H1 (cell line): ENCODE measurements around the gene ADM. TPM values are rescaled to one million over a fixed set of nuclear protein-coding genes. Genes with fewer than 3 reads are reported as not detected.
A peak's percentile ranks its signal among the peaks of the same experiment; 100 is the strongest.

Experiments used
- CTCF ChIA-PET: fragments of 300-600 bp; sonication (Branson Sonifier 250); formaldehyde crosslinking; loops from one replicate; lab custom pipeline; 2021; ENCODE audit not compliant: partially characterized antibody; lab: Charles Lee
- POLR2A ChIA-PET: fragments of 300-600 bp; sonication (Branson Sonifier 250); formaldehyde crosslinking; loops from one replicate; lab custom pipeline; 2021; ENCODE audit warnings: inconsistent platforms; ENCODE audit not compliant: partially characterized antibody; lab: Charles Lee
- DNase-seq, 2 experiments: peaks; one replicate each; pipeline versions ENCODE4 v3.0.0 to v3.0.0-alpha.2; 2010 to 2022; ENCODE audit warnings: low spot score in 2 of 2, low read depth in 1 of 2, mixed read lengths in 1 of 2
- FAIRE-seq: peaks from 2 replicates; lab custom pipeline; 2011; peaks lifted over from hg19 to GRCh38; lab: Jason Lieb, UNC
- H2AFZ ChIP-seq: 2 replicates; pipeline ENCODE4 v1.8.1; 2012; ENCODE audit warnings: low read length, inconsistent platforms
- H2AK5ac ChIP-seq: 2 replicates; pipeline ENCODE4 v1.6.1; 2013; ENCODE audit warnings: low read depth, low read length
- H2BK120ac ChIP-seq: replicated peaks from 2 replicates; pipeline ENCODE3; 2013; ENCODE audit warnings: low read depth, low read length, inconsistent platforms
- H2BK12ac ChIP-seq: 2 replicates; pipeline ENCODE4 v1.6.1; 2013; ENCODE audit warnings: low read depth, low read length
- H2BK15ac ChIP-seq: 2 replicates; pipeline ENCODE4 v1.6.1; 2013; ENCODE audit warnings: low read length
- H2BK20ac ChIP-seq: 2 replicates; pipeline ENCODE4 v1.6.1; 2013; ENCODE audit warnings: low read length
- H2BK5ac ChIP-seq: 2 replicates; pipeline ENCODE4 v1.6.1; 2013; ENCODE audit warnings: low read depth, low read length
- H3K14ac ChIP-seq: 2 replicates; pipeline ENCODE4 v1.6.1; 2013; ENCODE audit warnings: inconsistent platforms; ENCODE audit not compliant: insufficient read length
- H3K18ac ChIP-seq: 2 replicates; pipeline ENCODE4 v1.6.1; 2013; ENCODE audit warnings: low read length; ENCODE audit errors: extremely low read depth
- H3K23ac ChIP-seq: 2 replicates; pipeline ENCODE4 v1.6.1; 2013; ENCODE audit warnings: inconsistent platforms; ENCODE audit not compliant: insufficient read length
- H3K23me2 ChIP-seq: 2 replicates; pipeline ENCODE4 v1.6.1; 2013; ENCODE audit warnings: low read depth, low read length
- H3K27ac ChIP-seq: 2 replicates; pipeline ENCODE4 v1.6.1; 2011; ENCODE audit warnings: low read depth, low read length, inconsistent platforms
- H3K27me3 ChIP-seq, 4 experiments: replicated peaks in 1 of 4; 1 replicate in 1 of 4; 2 replicates in 3 of 4; pipeline versions ENCODE4 v1.6.1 to v1.8.1; 2011 to 2013; ENCODE audit warnings: low read length in 3 of 4, mild to moderate bottlenecking in 3 of 4, inconsistent platforms in 2 of 4, mixed read lengths in 2 of 4, moderate library complexity in 1 of 4; ENCODE audit not compliant: control insufficient read depth in 3 of 4, insufficient read depth in 3 of 4; ENCODE audit errors: extremely low read depth in 1 of 4
- H3K36me3 ChIP-seq, 4 experiments: 2 replicates each; pipeline versions ENCODE4 v1.6.1 to v1.8.1; 2011 to 2013; ENCODE audit warnings: mild to moderate bottlenecking in 4 of 4, low read length in 3 of 4, moderate library complexity in 2 of 4, control low read depth in 1 of 4, inconsistent platforms in 1 of 4; ENCODE audit not compliant: insufficient read depth in 4 of 4, control insufficient read depth in 2 of 4
- H3K4ac ChIP-seq: replicated peaks from 2 replicates; pipeline ENCODE3; 2013; ENCODE audit warnings: low read length, low read depth, mixed read lengths, inconsistent platforms; ENCODE audit not compliant: insufficient read length
- H3K4me1 ChIP-seq, 4 experiments: replicated peaks in 1 of 4; 1 replicate in 1 of 4; 2 replicates in 3 of 4; pipeline versions ENCODE4 v1.6.1 to v1.8.1; 2011 to 2013; ENCODE audit warnings: low read length in 3 of 4, inconsistent platforms in 2 of 4, mixed read lengths in 1 of 4; ENCODE audit not compliant: insufficient read depth in 4 of 4, control insufficient read depth in 3 of 4
- H3K4me2 ChIP-seq, 2 experiments: 2 replicates each; pipeline versions ENCODE4 v1.6.1 to v1.8.1; 2011 to 2013; ENCODE audit warnings: low read depth in 2 of 2, low read length in 2 of 2, control low read depth in 1 of 2, inconsistent platforms in 1 of 2, mild to moderate bottlenecking in 1 of 2; ENCODE audit not compliant: insufficient read depth in 1 of 2
- H3K4me3 ChIP-seq, 4 experiments: fragments of 200-600, 300-600 bp in 1 of 4; sonication (generic), shearing (Covaris generic), sonication (Bioruptor Twin) in 1 of 4; 2 replicates each; pipeline versions ENCODE4 v1.5.1 to v1.8.1; 2011 to 2016; ENCODE audit warnings: low read length in 4 of 4, low read depth in 3 of 4, control low read depth in 2 of 4, inconsistent platforms in 2 of 4, mild to moderate bottlenecking in 2 of 4, mixed read lengths in 1 of 4, moderate library complexity in 1 of 4; ENCODE audit not compliant: insufficient read depth in 2 of 4; ENCODE audit errors: extremely low read depth in 1 of 4
- H3K56ac ChIP-seq: replicated peaks from 2 replicates; pipeline ENCODE3; 2013; ENCODE audit warnings: low read depth, mild to moderate bottlenecking, mixed read lengths, low read length, inconsistent platforms; ENCODE audit not compliant: insufficient read length
- H3K79me1 ChIP-seq: 2 replicates; pipeline ENCODE4 v1.6.1; 2013; ENCODE audit warnings: low read depth, low read length, control low read depth
- H3K79me2 ChIP-seq, 2 experiments: 2 replicates each; pipeline versions ENCODE4 v1.6.1 to v1.8.1; 2012 to 2013; ENCODE audit warnings: low read length in 2 of 2, mild to moderate bottlenecking in 2 of 2, inconsistent platforms in 1 of 2; ENCODE audit not compliant: insufficient read depth in 2 of 2, control insufficient read depth in 1 of 2
- H3K9ac ChIP-seq, 4 experiments: replicated peaks in 1 of 4; 1 replicate in 1 of 4; 2 replicates in 3 of 4; pipeline versions ENCODE4 v1.6.1 to v1.8.1; 2011 to 2013; ENCODE audit warnings: low read depth in 3 of 4, low read length in 3 of 4, control low read depth in 2 of 4, mild to moderate bottlenecking in 2 of 4, moderate library complexity in 2 of 4, inconsistent platforms in 1 of 4; ENCODE audit errors: extremely low read depth in 1 of 4
- H3K9me3 ChIP-seq, 2 experiments: 2 replicates each; pipeline versions ENCODE4 v1.6.1 to v1.8.1; 2012 to 2013; ENCODE audit warnings: mild to moderate bottlenecking in 2 of 2, moderate library complexity in 2 of 2, control low read depth in 1 of 2, inconsistent platforms in 1 of 2, low read depth in 1 of 2, low read length in 1 of 2, mixed read lengths in 1 of 2; ENCODE audit not compliant: insufficient read depth in 2 of 2
- H4K20me1 ChIP-seq, 2 experiments: replicated peaks in 1 of 2; 2 replicates each; pipeline versions ENCODE3 to v1.8.1; 2011 to 2013; ENCODE audit warnings: inconsistent platforms in 2 of 2, low read length in 2 of 2, mild to moderate bottlenecking in 1 of 2; ENCODE audit not compliant: insufficient read depth in 2 of 2, control insufficient read depth in 1 of 2
- H4K5ac ChIP-seq: 2 replicates; pipeline ENCODE4 v1.6.1; 2013; ENCODE audit warnings: low read length, low read depth, mixed read lengths, inconsistent platforms; ENCODE audit not compliant: insufficient read length
- H4K8ac ChIP-seq: 2 replicates; pipeline ENCODE4 v1.8.0; 2013; ENCODE audit warnings: mild to moderate bottlenecking, moderate library complexity, low read length, inconsistent platforms; ENCODE audit not compliant: insufficient read depth; ENCODE audit errors: extremely low read depth
- H4K91ac ChIP-seq: replicated peaks from 2 replicates; pipeline ENCODE3; 2013; ENCODE audit warnings: low read length, mixed read lengths, inconsistent platforms; ENCODE audit not compliant: insufficient read length
- GTF2F1 ChIP-seq: IDR thresholded peaks from 2 replicates; pipeline ENCODE4 v1.6.1; 2012; ENCODE audit warnings: low read depth, low read length, improper control_type of control experiment, borderline replicate concordance
- RAD21 ChIP-seq, 2 experiments: IDR thresholded peaks in 1 of 2; conservative IDR thresholded peaks in 1 of 2; 2 replicates each; pipeline ENCODE4 v1.6.1; 2011; ENCODE audit warnings: low read depth in 2 of 2, low read length in 2 of 2, improper control_type of control experiment in 1 of 2, inconsistent platforms in 1 of 2, mild to moderate bottlenecking in 1 of 2, moderate library complexity in 1 of 2
- SIN3A ChIP-seq, 2 experiments: IDR thresholded peaks in 1 of 2; conservative IDR thresholded peaks in 1 of 2; 2 replicates each; pipeline ENCODE4 v1.6.1; 2011 to 2012; ENCODE audit warnings: low read length in 2 of 2, improper control_type of control experiment in 1 of 2, low read depth in 1 of 2, mild to moderate bottlenecking in 1 of 2
- SIRT6 ChIP-seq: IDR thresholded peaks from one replicate; pipeline ENCODE4 v1.7.1; 2012; ENCODE audit warnings: low read length, inconsistent platforms
- WGBS, 2 experiments: shearing (Covaris generic) in 1 of 2; methylation state at CpG; one replicate each; pipeline versions ENCODE4 v1.1.6 to v1.1.7; 2013 to 2015; ENCODE audit warnings: low lambda C conversion rate in 2 of 2, mixed read lengths in 2 of 2, inconsistent platforms in 1 of 2, low coverage in 1 of 2, missing lambda C conversion rate in 1 of 2; ENCODE audit not compliant: insufficient replicate concordance in 2 of 2, insufficient coverage in 1 of 2, insufficient read length in 1 of 2; ENCODE audit errors: extremely low coverage in 1 of 2, missing lambda C conversion rate in 1 of 2; 5-methylcytosine and 5-hydroxymethylcytosine counted together
- polyA plus RNA-seq, 7 experiments: library from polyadenylated mRNA; depleted of rRNA in 3 of 7; stranded (reverse) in 5 of 7; unstranded in 2 of 7; fragments of >200 nt in 5 of 7; fragments of 200-250 nt in 2 of 7; gene quantifications; 1 replicate in 5 of 7; 2 replicates in 1 of 7; 4 replicates in 1 of 7; pipeline versions ENCODE4 v1.2.1 to v1.2.3, GENCODE V29; 2011 to 2013; ENCODE audit warnings: missing spikeins in 2 of 7, mixed read lengths in 2 of 7
- total RNA-seq: library from RNA; stranded (reverse); fragmentation: NEBNext Ultra II Directional; extraction: Animal tissue kit (Norgen Biotek cat#: 25700); gene quantifications from 2 replicates; pipeline ENCODE4 v1.2.1, GENCODE V29; 2021

ADM gene
- total and polyA plus RNA-seq, 2 of the 8 experiments (the other 6 are each of a cell fraction or from before 2014, with no cell fraction given): 94.1 to 95.6 TPM

DNA sequence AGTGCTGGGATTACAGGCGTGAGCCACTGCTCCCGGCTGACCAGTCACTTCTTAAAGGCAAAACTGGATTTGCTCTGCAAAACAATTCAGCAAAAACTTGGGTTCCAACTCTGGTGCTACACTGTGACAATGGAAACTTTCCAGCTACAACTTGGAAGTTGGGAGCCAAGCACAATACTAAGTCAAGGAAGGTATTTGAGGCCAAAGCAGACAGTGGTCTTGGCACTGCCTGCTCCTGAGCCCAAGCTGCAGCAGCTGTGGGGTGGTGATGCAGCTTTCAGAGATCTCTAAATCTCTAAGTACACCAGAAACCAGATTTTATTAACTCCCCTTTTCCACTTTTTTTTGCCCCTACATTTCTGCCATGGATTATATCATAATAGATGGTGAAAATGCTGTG lies 17.5 kb downstream of the ADM start:
- Histone ChIP-seq H3K4me3 (no peak overlapping the region), H4K5ac (no peak overlapping the region), H3K18ac (peak overlapping the region; percentile 71), H4K91ac (peak overlapping the region; percentile 90), H2AFZ (no peak overlapping the region), H3K56ac (no peak overlapping the region)
- no peak for TF ChIP-seq SIRT6
- no peak for TF ChIP-seq GTF2F1
- no peak for TF ChIP-seq RAD21 (IDR thresholded peaks at IDR 0.05 in 1 of 2, conservative IDR thresholded peaks at IDR 0.05 in 1 of 2; ENCODE audit: low read depth in 2 of 2, low read length in 2 of 2)
- no peak for TF ChIP-seq SIN3A (conservative IDR thresholded peaks at IDR 0.05 in 1 of 2, IDR thresholded peaks at IDR 0.05 in 1 of 2; ENCODE audit: low read depth in 1 of 2, low read length in 2 of 2)
- TF ChIP-seq, all 59 proteins: peak for 0
- WGBS, 2 experiments: 100% methylated on average over 2 of the region's 2 CpGs; no CpG with 5 or more reads in 1 of the 2 experiments
- Histone ChIP-seq H3K23ac (no peak overlapping the region), H3K27ac (no peak overlapping the region), H3K4me2 (no peak overlapping the region), H2BK20ac (peak overlapping the region; percentile 96), H2BK12ac (peak overlapping the region; percentile 94), H2AK5ac (peak overlapping the region; percentile 94; the same call in 1 of the 2 replicates), H3K36me3 (no peaks in the 10 kb centered on the region), H4K20me1 (no peaks in the 10 kb centered on the region), H4K8ac (no peak overlapping the region), H3K79me2 (no peaks in the 10 kb centered on the region), H3K9ac (no peak overlapping the region), H3K23me2 (no peaks in the 10 kb centered on the region), H2BK120ac (peak overlapping the region; percentile 77), H2BK15ac (no peak overlapping the region), H3K9me3 (no peaks in the 10 kb centered on the region), H3K79me1 (no peaks in the 10 kb centered on the region), H3K4me1 (peaks cover 8 to 21% (median 14%) of the 10 kb centered on the region in 4 experiments), H2BK5ac (no peak overlapping the region; the same call in 1 of the 2 replicates), H3K27me3 (no peaks in the 10 kb centered on the region), H3K4ac (no peak overlapping the region), H3K14ac (no peak overlapping the region)
- no peak for DNase-seq
- CTCF ChIA-PET: interaction anchor here (0.7 to 2.7 kb wide), 5 partner anchors 13 to 266 kb away, joined by 3 to 9 read pairs (median 4); no protein-coding TSS in a partner anchor
- no peak for FAIRE-seq
- POLR2A ChIA-PET: interaction anchor here (2.1 kb wide), 1 partner anchor 17 kb away, joined by 10 read pairs; the partner anchor contains the start of gene ADM
